Panc1 (cell line): ENCODE data around the gene SDC3. TPM values are rescaled to one million over a fixed set of nuclear protein-coding genes. Genes with fewer than 3 reads are reported as not detected.

Experiments used
- ATAC-seq: fragments of 200-7000 bp; cut with Tn5 transposase; 2 replicates; pipeline ENCODE4 v1.9.1; 2020; ENCODE audit warnings: mild to moderate bottlenecking, moderate library complexity
- BruUV-seq: library from RNA; stranded (reverse); fragments of 400-500 nt; replicated peaks from 2 replicates; lab custom pipeline; 2021; lab: Mats Ljungman, UMichigan
- CTCF ChIA-PET: fragments of 300-600 bp; sonication (Branson Sonifier 250); formaldehyde crosslinking; loops from one replicate; lab custom pipeline; 2022; ENCODE audit warnings: antibody characterized with exemption; lab: Charles Lee
- POLR2A ChIA-PET: fragments of 300-600 bp; sonication (Branson Sonifier 250); formaldehyde crosslinking; loops from one replicate; lab custom pipeline; 2022; ENCODE audit warnings: antibody characterized with exemption; lab: Charles Lee
- DNase-seq: peaks from one replicate; pipeline ENCODE4 v3.0.0-alpha.2; 2010; ENCODE audit warnings: low read depth, low spot score
- H3K27ac ChIP-seq: 2 replicates; pipeline ENCODE4 v1.5.1; 2011; ENCODE audit warnings: mild to moderate bottlenecking, low read length, inconsistent platforms
- H3K27me3 ChIP-seq: fragments of 200-500 bp; sonication (Bioruptor generic); 2 replicates; pipeline ENCODE4 v1.6.0; 2014; ENCODE audit warnings: low read length, inconsistent platforms; ENCODE audit not compliant: control insufficient read depth, insufficient read depth
- H3K36me3 ChIP-seq: fragments of 200-500 bp; sonication (Bioruptor generic); 2 replicates; pipeline ENCODE4 v1.5.1; 2014; ENCODE audit warnings: inconsistent platforms, mild to moderate bottlenecking, low read length, moderate library complexity; ENCODE audit not compliant: control insufficient read depth, insufficient read depth
- H3K4me1 ChIP-seq: 2 replicates; pipeline ENCODE4 v1.5.1; 2011; ENCODE audit warnings: inconsistent platforms, mild to moderate bottlenecking, low read length, moderate library complexity; ENCODE audit not compliant: control insufficient read depth, insufficient read depth
- H3K4me3 ChIP-seq, 2 experiments: 2 replicates each; pipeline ENCODE4 v1.5.1; 2011 to 2012; ENCODE audit warnings: low read depth in 2 of 2, low read length in 2 of 2, mild to moderate bottlenecking in 2 of 2, inconsistent platforms in 1 of 2, moderate library complexity in 1 of 2
- H3K9me3 ChIP-seq: fragments of 200-500 bp; sonication (Bioruptor generic); 2 replicates; pipeline ENCODE4 v1.5.1; 2014; ENCODE audit warnings: low read depth, mild to moderate bottlenecking, inconsistent platforms, low read length, moderate library complexity; ENCODE audit not compliant: control insufficient read depth, insufficient read depth
- POLR2AphosphoS5 ChIP-seq: IDR thresholded peaks from 2 replicates; pipeline ENCODE4 v1.6.1; 2012; ENCODE audit warnings: mild to moderate bottlenecking, low read depth, low read length, moderate library complexity
- SIN3A ChIP-seq: IDR thresholded peaks from 2 replicates; pipeline ENCODE4 v1.6.1; 2012; ENCODE audit warnings: low read depth, mild to moderate bottlenecking, low read length, moderate library complexity, borderline replicate concordance; ENCODE audit not compliant: insufficient read depth
- TCF7L2 ChIP-seq: IDR thresholded peaks from 2 replicates; pipeline ENCODE4 v1.6.1; 2011; ENCODE audit warnings: mild to moderate bottlenecking, low read depth, low read length, inconsistent platforms
- in situ Hi-C: cut with HindIII; loops from 2 replicates; pipeline ENCODE4 v1.10.0; 2016; ENCODE audit warnings: low sequenced_read_pairs, low pct_unique_long_range_greater_than_20kb
- intact Hi-C: fragments of 100-400 bp; cut with micrococcal nuclease; formaldehyde crosslinking; loops from one replicate; pipeline ENCODE4 v1.10.0; 2022; ENCODE audit not compliant: unreplicated experiment
- total RNA-seq: library from RNA; stranded (reverse); gene quantifications from one replicate; pipeline ENCODE4 v1.2.1, GENCODE V29; 2021; ENCODE audit not compliant: unreplicated experiment
- TF ChIP-seq, protein P1 (sequence below), 2 experiments: IDR thresholded peaks; 2 replicates each; pipeline ENCODE4 v1.6.1; 2011 to 2012; ENCODE audit warnings: low read depth in 2 of 2, control low read depth in 1 of 2, low read length in 1 of 2, mild to moderate bottlenecking in 1 of 2, moderate library complexity in 1 of 2; ENCODE audit not compliant: insufficient read depth in 1 of 2
- TF ChIP-seq, protein P2 (sequence below): fragments of 450-650 bp; IDR thresholded peaks from 2 replicates; pipeline ENCODE4 v1.5.1; 2017; ENCODE audit warnings: mild to moderate bottlenecking

The SDC3 gene
- total RNA-seq, 1 experiment from 2014 or later: 36.1 TPM

DNA sequence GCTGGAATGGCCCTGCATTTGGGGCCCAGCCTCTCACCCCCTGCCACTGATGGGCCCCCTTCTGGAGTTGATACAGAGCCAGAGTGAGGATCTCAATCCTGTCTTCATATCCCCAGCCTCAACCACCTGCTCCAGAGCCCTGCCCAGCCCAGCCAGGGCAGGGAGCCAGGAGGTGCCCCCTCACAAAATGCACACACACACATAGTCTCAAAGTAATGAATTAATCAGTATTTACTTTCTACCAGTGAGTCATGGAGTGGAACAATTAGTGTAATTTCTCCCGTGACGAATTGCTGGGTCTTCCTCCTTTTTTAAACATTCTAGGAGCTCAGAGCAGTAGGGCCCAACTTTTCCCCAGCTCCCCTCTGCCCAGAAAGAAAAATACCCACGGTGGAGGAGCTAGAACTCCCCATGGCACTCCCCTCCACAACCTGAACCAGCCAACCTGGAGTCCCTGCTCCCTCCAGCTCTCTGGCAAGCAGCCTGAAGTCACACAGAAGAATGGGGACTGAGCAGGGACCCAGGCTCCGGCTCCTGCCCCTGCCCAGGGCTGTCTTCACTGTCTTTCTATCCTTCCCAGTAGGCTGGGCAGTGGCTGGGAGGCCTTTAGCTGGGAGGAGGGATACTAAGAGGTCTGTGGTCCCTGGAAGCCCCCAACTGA is 29.3 kb downstream of the SDC3 start:
- Histone ChIP-seq H3K9me3 (no peaks in the 10 kb centered on the region), H3K4me1 (peaks cover 3% of the 10 kb centered on the region; the same call in 1 of the 2 replicates), H3K4me3 (no peak overlapping the region), H3K27me3 (no peaks in the 10 kb centered on the region), H3K36me3 (no peaks in the 10 kb centered on the region), H3K27ac (no peak overlapping the region)
- TF ChIP-seq TCF7L2: no peak
- intact Hi-C loops: no loop called here
- ChIA-PET POLR2A (no interaction called here), CTCF (no interaction called here)
- in situ Hi-C loops: no loop called here
- DNase-seq (no peak), ATAC-seq (no peak)
- no TSS peak for BruUV-seq

DNA sequence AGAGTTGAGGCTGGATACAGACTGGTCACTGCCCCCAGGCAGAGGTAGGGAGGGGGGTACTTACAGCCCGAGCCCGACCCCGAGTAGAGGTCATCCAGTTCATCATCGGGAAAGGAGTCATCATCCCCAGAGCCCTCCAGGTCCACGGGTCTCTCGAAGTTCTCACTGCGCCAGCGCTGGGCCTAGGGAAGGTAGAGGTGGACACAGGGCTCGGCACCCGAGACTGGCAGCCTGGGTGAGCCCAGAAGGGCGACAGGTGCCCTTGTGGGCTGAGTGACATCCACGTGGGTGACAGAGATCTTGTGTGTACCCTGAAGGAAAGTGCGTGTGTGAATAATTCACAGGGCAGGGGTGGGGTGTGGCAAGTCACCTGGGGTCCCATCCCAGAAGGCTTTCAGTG is 30.0 kb downstream of the SDC3 start:
- H3K36me3 ChIP-seq: no peaks in the 10 kb centered on the region
- H3K4me1 ChIP-seq: peaks cover 3% of the 10 kb centered on the region; the same call in 1 of the 2 replicates
- H3K27me3 ChIP-seq: no peaks in the 10 kb centered on the region
- in situ Hi-C loops (no loop called here), intact Hi-C loops (no loop called here)
- CTCF ChIA-PET: no interaction called here
- H3K4me3 ChIP-seq: no peak overlapping the region
- TF ChIP-seq TCF7L2: no peak
- TF ChIP-seq, protein P1, sequence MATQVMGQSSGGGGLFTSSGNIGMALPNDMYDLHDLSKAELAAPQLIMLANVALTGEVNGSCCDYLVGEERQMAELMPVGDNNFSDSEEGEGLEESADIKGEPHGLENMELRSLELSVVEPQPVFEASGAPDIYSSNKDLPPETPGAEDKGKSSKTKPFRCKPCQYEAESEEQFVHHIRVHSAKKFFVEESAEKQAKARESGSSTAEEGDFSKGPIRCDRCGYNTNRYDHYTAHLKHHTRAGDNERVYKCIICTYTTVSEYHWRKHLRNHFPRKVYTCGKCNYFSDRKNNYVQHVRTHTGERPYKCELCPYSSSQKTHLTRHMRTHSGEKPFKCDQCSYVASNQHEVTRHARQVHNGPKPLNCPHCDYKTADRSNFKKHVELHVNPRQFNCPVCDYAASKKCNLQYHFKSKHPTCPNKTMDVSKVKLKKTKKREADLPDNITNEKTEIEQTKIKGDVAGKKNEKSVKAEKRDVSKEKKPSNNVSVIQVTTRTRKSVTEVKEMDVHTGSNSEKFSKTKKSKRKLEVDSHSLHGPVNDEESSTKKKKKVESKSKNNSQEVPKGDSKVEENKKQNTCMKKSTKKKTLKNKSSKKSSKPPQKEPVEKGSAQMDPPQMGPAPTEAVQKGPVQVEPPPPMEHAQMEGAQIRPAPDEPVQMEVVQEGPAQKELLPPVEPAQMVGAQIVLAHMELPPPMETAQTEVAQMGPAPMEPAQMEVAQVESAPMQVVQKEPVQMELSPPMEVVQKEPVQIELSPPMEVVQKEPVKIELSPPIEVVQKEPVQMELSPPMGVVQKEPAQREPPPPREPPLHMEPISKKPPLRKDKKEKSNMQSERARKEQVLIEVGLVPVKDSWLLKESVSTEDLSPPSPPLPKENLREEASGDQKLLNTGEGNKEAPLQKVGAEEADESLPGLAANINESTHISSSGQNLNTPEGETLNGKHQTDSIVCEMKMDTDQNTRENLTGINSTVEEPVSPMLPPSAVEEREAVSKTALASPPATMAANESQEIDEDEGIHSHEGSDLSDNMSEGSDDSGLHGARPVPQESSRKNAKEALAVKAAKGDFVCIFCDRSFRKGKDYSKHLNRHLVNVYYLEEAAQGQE (IDR thresholded peaks at IDR 0.05; ENCODE audit: insufficient read depth in 1 of 2, low read depth in 2 of 2, low read length in 1 of 2): no peak
- no peak for TF ChIP-seq POLR2AphosphoS5
- no peak for TF ChIP-seq SIN3A
- TF ChIP-seq, protein P2, sequence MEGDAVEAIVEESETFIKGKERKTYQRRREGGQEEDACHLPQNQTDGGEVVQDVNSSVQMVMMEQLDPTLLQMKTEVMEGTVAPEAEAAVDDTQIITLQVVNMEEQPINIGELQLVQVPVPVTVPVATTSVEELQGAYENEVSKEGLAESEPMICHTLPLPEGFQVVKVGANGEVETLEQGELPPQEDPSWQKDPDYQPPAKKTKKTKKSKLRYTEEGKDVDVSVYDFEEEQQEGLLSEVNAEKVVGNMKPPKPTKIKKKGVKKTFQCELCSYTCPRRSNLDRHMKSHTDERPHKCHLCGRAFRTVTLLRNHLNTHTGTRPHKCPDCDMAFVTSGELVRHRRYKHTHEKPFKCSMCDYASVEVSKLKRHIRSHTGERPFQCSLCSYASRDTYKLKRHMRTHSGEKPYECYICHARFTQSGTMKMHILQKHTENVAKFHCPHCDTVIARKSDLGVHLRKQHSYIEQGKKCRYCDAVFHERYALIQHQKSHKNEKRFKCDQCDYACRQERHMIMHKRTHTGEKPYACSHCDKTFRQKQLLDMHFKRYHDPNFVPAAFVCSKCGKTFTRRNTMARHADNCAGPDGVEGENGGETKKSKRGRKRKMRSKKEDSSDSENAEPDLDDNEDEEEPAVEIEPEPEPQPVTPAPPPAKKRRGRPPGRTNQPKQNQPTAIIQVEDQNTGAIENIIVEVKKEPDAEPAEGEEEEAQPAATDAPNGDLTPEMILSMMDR: no peak
- DNase-seq: no peak
- no TSS peak for BruUV-seq
- POLR2A ChIA-PET: no interaction called here
- H3K9me3 ChIP-seq: no peaks in the 10 kb centered on the region
- no peak for ATAC-seq
- H3K27ac ChIP-seq: no peak overlapping the region

DNA sequence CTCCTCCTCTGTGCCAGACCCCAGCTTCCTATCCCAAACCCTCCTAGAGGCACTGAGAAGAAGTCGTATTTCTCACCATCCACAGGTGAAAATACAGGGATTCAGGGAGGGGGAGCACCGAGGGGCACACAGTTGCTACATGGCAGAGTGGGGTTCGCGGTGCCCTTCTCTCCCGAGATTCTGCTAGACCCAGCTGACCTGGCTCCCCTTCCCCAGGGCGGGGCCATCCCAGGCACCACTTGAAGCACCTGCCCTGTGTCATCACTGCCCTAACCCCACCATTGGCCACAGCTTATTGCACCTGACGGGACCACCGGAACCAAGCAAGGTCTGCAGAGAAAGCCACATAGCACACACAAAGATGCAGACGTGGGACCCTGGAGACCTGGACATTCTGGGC is 30.5 kb downstream of the SDC3 start:
- no TSS peak for BruUV-seq
- TF ChIP-seq SIN3A (no peak), POLR2AphosphoS5 (no peak)
- TF ChIP-seq, protein P2: no peak
- ChIA-PET POLR2A (no interaction called here), CTCF (no interaction called here)
- Histone ChIP-seq H3K9me3 (no peaks in the 10 kb centered on the region), H3K27me3 (no peaks in the 10 kb centered on the region), H3K36me3 (no peaks in the 10 kb centered on the region), H3K4me1 (peaks cover 3% of the 10 kb centered on the region; the same call in 1 of the 2 replicates), H3K4me3 (no peak overlapping the region), H3K27ac (no peak overlapping the region)
- in situ Hi-C loops (no loop called here), intact Hi-C loops (no loop called here)
- ATAC-seq: no peak
- DNase-seq: no peak
